Activated CD8-positive, alpha-beta T cell treated with anti-CD3 and anti-CD28 coated beads, Interleukin-2, amount 10 ng/mL, durations not matched to agents 7 days and 5 days (primary cell): ENCODE data around the gene CERK. TPM values are rescaled to one million over a fixed set of nuclear protein-coding genes. Genes with fewer than 3 reads are reported as not detected.

ENCODE experiments used
- ATAC-seq: fragments of 150-1000 bp; cut with Tn5 transposase; one replicate; pipeline ENCODE4 v1.10.0; 2021; ENCODE audit warnings: moderate library complexity
- CTCF ChIA-PET: fragments of 350-600 bp; sonication (Branson Sonifier 250); formaldehyde crosslinking; loops from one replicate; lab custom pipeline; 2021; ENCODE audit warnings: antibody characterized with exemption; lab: Charles Lee
- POLR2A ChIA-PET: fragments of 350-600 bp; sonication (Branson Sonifier 250); formaldehyde crosslinking; loops from one replicate; lab custom pipeline; 2021; ENCODE audit warnings: antibody characterized with exemption; lab: Charles Lee
- DNase-seq: peaks from one replicate; pipeline ENCODE4 v3.0.0-alpha.2; 2020
- H3K27ac Mint-ChIP-seq: one replicate; pipeline ENCODE4 v1.8.0; 2021; ENCODE audit warnings: mild to moderate bottlenecking, mixed read lengths
- H3K27me3 Mint-ChIP-seq: one replicate; pipeline ENCODE4 v1.8.0; 2021; ENCODE audit warnings: low read depth, mixed read lengths
- H3K36me3 Mint-ChIP-seq: one replicate; pipeline ENCODE4 v1.8.0; 2021; ENCODE audit warnings: low read depth, mixed read lengths
- H3K4me1 Mint-ChIP-seq: one replicate; pipeline ENCODE4 v1.8.0; 2021; ENCODE audit warnings: low read depth, mixed read lengths
- H3K4me3 Mint-ChIP-seq: one replicate; pipeline ENCODE4 v1.8.0; 2021; ENCODE audit warnings: mild to moderate bottlenecking, mixed read lengths
- H3K9me3 Mint-ChIP-seq: one replicate; pipeline ENCODE4 v1.8.0; 2022; ENCODE audit warnings: mixed read lengths; ENCODE audit not compliant: insufficient read depth
- total RNA-seq, 2 experiments: library from RNA; stranded (reverse); gene quantifications; one replicate each; pipeline ENCODE4 v1.2.3, GENCODE V29; 2021

The CERK gene
- total RNA-seq, 2 experiments from 2014 or later = 61.1 to 65.6 TPM

GRCh38 chr22:46697811-46698515 lies 40.1 kb downstream of the CERK start:
- no peak overlapping the region for H3K27ac Mint-ChIP-seq
- H3K9me3 Mint-ChIP-seq = no peaks in the 10 kb centered on the region
- POLR2A ChIA-PET = no interaction called here
- no peak for DNase-seq
- H3K36me3 Mint-ChIP-seq = peaks cover 46% of the 10 kb centered on the region
- no peaks in the 10 kb centered on the region for H3K27me3 Mint-ChIP-seq
- CTCF ChIA-PET = interaction anchor here (1.3 kb wide), 1 partner anchor 134 kb away, joined by 4 read pairs; no protein-coding TSS in a partner anchor
- H3K4me1 Mint-ChIP-seq = no peaks in the 10 kb centered on the region
- no peak overlapping the region for H3K4me3 Mint-ChIP-seq
- ATAC-seq = no peak

GRCh38 chr22:46696614-46697013 lies 41.4 kb downstream of the CERK start:
- H3K9me3 Mint-ChIP-seq = no peaks in the 10 kb centered on the region
- CTCF ChIA-PET = no interaction called here
- H3K27me3 Mint-ChIP-seq = no peaks in the 10 kb centered on the region
- H3K4me1 Mint-ChIP-seq = no peaks in the 10 kb centered on the region
- DNase-seq = no peak
- H3K27ac Mint-ChIP-seq = no peak overlapping the region
- POLR2A ChIA-PET = interaction anchor here (0.6 kb wide), 1 partner anchor 25 kb away, joined by 3 read pairs; no protein-coding TSS in a partner anchor
- H3K36me3 Mint-ChIP-seq = peaks cover 42% of the 10 kb centered on the region
- no peak overlapping the region for H3K4me3 Mint-ChIP-seq
- ATAC-seq = no peak

GRCh38 chr22:46696229-46696518 lies 41.9 kb downstream of the CERK start:
- CTCF ChIA-PET = no interaction called here

GRCh38 chr22:46695346-46696228 lies 42.5 kb downstream of the CERK start:
- Mint-ChIP-seq H3K4me1 (no peaks in the 10 kb centered on the region), H3K36me3 (peaks cover 40% of the 10 kb centered on the region), H3K4me3 (no peak overlapping the region), H3K9me3 (no peaks in the 10 kb centered on the region), H3K27ac (no peak overlapping the region), H3K27me3 (no peaks in the 10 kb centered on the region)
- DNase-seq (no peak), ATAC-seq (no peak)
- ChIA-PET CTCF (no interaction called here), POLR2A (no interaction called here)

More at GRCh38 chr22:46696229-46696518, 41.9 kb downstream of the CERK start:
- no peak for DNase-seq
- Mint-ChIP-seq H3K36me3 (peaks cover 43% of the 10 kb centered on the region), H3K27ac (no peak overlapping the region), H3K4me3 (no peak overlapping the region), H3K27me3 (no peaks in the 10 kb centered on the region), H3K4me1 (no peaks in the 10 kb centered on the region), H3K9me3 (no peaks in the 10 kb centered on the region)
- ATAC-seq = no peak
- POLR2A ChIA-PET = interaction anchor here (0.6 kb wide), 1 partner anchor 26 kb away, joined by 3 read pairs; no protein-coding TSS in a partner anchor

GRCh38 chr22:46694416-46695170 lies 43.5 kb downstream of the CERK start:
- ChIA-PET CTCF (interaction anchor here (1.3 kb wide), 1 partner anchor 131 kb away, joined by 3 read pairs; no protein-coding TSS in a partner anchor), POLR2A (no interaction called here)
- H3K27ac Mint-ChIP-seq = peak overlapping the region; percentile 72
- no peaks in the 10 kb centered on the region for H3K4me1 Mint-ChIP-seq
- no peaks in the 10 kb centered on the region for H3K27me3 Mint-ChIP-seq
- DNase-seq = no peak
- peaks cover 43% of the 10 kb centered on the region for H3K36me3 Mint-ChIP-seq
- no peaks in the 10 kb centered on the region for H3K9me3 Mint-ChIP-seq
- ATAC-seq = no peak
- no peak overlapping the region for H3K4me3 Mint-ChIP-seq

- H3K27me3 Mint-ChIP-seq = no peaks in the 10 kb centered on the region
- H3K36me3 Mint-ChIP-seq = peaks cover 42% of the 10 kb centered on the region
- ChIA-PET CTCF (interaction anchor here (1.3 kb wide), 1 partner anchor 130 kb away, joined by 3 read pairs; no protein-coding TSS in a partner anchor), POLR2A (no interaction called here)
- no peak for ATAC-seq
- no peak overlapping the region for H3K4me3 Mint-ChIP-seq
- H3K4me1 Mint-ChIP-seq = no peaks in the 10 kb centered on the region
- H3K9me3 Mint-ChIP-seq = no peaks in the 10 kb centered on the region
- H3K27ac Mint-ChIP-seq = no peak overlapping the region
- DNase-seq = no peak
These were observed 44.2 kb downstream of the CERK start for GRCh38 chr22:46693634-46694415.

GRCh38 chr22:46691571-46691970 lies 46.5 kb downstream of the CERK start:
- POLR2A ChIA-PET = no interaction called here
- H3K4me3 Mint-ChIP-seq = no peak overlapping the region
- peaks cover 39% of the 10 kb centered on the region for H3K36me3 Mint-ChIP-seq
- CTCF ChIA-PET = no interaction called here
- H3K9me3 Mint-ChIP-seq = no peaks in the 10 kb centered on the region
- no peak for ATAC-seq
- no peaks in the 10 kb centered on the region for H3K27me3 Mint-ChIP-seq
- DNase-seq = no peak
- no peak overlapping the region for H3K27ac Mint-ChIP-seq
- H3K4me1 Mint-ChIP-seq = peaks cover 2% of the 10 kb centered on the region

- DNase-seq = no peak
- no peaks in the 10 kb centered on the region for H3K27me3 Mint-ChIP-seq
- peaks cover 15% of the 10 kb centered on the region for H3K4me1 Mint-ChIP-seq
- H3K27ac Mint-ChIP-seq = no peak overlapping the region
- ChIA-PET CTCF (no interaction called here), POLR2A (no interaction called here)
- peaks cover 46% of the 10 kb centered on the region for H3K36me3 Mint-ChIP-seq
- no peak for ATAC-seq
- H3K9me3 Mint-ChIP-seq = no peaks in the 10 kb centered on the region
- no peak overlapping the region for H3K4me3 Mint-ChIP-seq
These were observed 47.9 kb downstream of the CERK start for GRCh38 chr22:46690146-46690545.

GRCh38 chr22:46688949-46689348 lies 49.1 kb downstream of the CERK start:
- ATAC-seq = no peak
- ChIA-PET CTCF (no interaction called here), POLR2A (interaction anchor here (1.2 kb wide), 1 partner anchor 75 kb away, joined by 3 read pairs; no protein-coding TSS in a partner anchor)
- Mint-ChIP-seq H3K4me1 (peaks cover 15% of the 10 kb centered on the region), H3K9me3 (no peaks in the 10 kb centered on the region), H3K27me3 (no peaks in the 10 kb centered on the region), H3K36me3 (peaks cover 42% of the 10 kb centered on the region), H3K4me3 (no peak overlapping the region), H3K27ac (no peak overlapping the region)
- DNase-seq = no peak

GRCh38 chr22:46687460-46687859 lies 50.6 kb downstream of the CERK start:
- ATAC-seq = no peak
- no peak for DNase-seq
- no peak overlapping the region for H3K27ac Mint-ChIP-seq
- ChIA-PET POLR2A (no interaction called here), CTCF (interaction anchor here (1.0 kb wide), 1 partner anchor 116 kb away, joined by 3 read pairs; no protein-coding TSS in a partner anchor)
- H3K4me3 Mint-ChIP-seq = no peak overlapping the region
- no peaks in the 10 kb centered on the region for H3K27me3 Mint-ChIP-seq
- H3K4me1 Mint-ChIP-seq = peaks cover 15% of the 10 kb centered on the region
- H3K9me3 Mint-ChIP-seq = no peaks in the 10 kb centered on the region
- H3K36me3 Mint-ChIP-seq = peaks cover 42% of the 10 kb centered on the region

- Mint-ChIP-seq H3K27me3 (no peaks in the 10 kb centered on the region), H3K4me3 (no peak overlapping the region), H3K36me3 (peaks cover 42% of the 10 kb centered on the region), H3K27ac (no peak overlapping the region), H3K9me3 (no peaks in the 10 kb centered on the region), H3K4me1 (peaks cover 15% of the 10 kb centered on the region)
- CTCF ChIA-PET = no interaction called here
- DNase-seq (no peak), ATAC-seq (no peak)
- POLR2A ChIA-PET = no interaction called here
These were observed 51.0 kb downstream of the CERK start for GRCh38 chr22:46687048-46687444.
